Fibroblast of peridontal ligament (primary cell): Measurements from ENCODE around the gene AFG1L.
"Not testable (repeated sequence)": the region's sequence is repeated elsewhere in the genome, so short reads cannot be mapped to it uniquely, and the experiment has no call there.

Source experiments
- DNase-seq: peaks from one replicate; pipeline ENCODE4 v3.0.0-alpha.2; 2010; ENCODE audit errors: extremely low read depth

AFG1L gene

GRCh38 chr6:108518714-108519576 is 224.1 kb downstream of the AFG1L start:
- peak; percentile 34 for DNase-seq

DNA sequence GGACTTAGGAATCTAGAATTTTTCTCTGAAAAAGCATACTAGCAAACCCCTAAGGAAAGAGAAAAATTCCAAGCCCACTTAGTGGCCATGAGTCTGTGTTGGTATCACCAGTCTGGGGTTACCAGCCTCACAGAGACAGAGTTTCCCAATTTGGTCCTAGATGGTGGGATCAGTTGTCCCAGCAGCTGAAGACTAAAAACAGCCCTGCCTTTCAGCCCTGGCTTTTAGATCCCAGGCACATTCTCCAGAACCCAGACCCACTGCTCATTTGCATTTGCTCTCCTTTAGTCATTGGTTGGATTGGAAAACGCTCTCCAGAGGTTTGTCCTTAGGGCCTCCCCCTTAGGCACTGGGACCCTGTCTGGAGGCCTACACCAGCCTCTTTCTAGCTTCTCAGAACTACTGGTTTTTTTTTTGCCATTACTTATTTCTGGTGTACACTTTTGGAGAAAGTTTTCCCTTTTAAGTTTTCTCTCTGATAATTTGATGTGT is 226.8 kb downstream of the AFG1L start:
- DNase-seq: no peak

DNA sequence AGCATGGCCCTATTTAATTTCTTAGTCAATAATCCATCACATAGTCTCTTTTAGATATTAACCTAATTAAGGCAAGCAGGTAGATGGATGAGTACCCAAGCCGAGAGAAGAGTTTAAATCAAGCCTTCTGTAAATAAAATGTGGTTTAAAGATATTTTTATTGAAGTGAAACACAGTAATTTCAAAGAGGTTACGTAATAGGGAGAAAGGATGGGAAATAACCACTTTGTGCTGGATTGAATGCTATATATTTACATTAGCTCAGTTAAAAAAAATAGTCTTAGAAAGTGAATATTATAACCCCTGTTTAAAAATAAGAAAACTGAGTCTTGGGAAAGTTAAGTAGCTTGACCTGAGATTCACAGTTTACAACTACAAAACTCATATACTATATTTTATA is 228.8 kb downstream of the AFG1L start:
- no peak for DNase-seq

GRCh38 chr6:108524528-108525248 is 229.8 kb downstream of the AFG1L start:
- DNase-seq: no peak

- DNase-seq: peak; percentile 65
Observed at GRCh38 chr6:108526739-108527174, 231.9 kb downstream of the AFG1L start.

DNA sequence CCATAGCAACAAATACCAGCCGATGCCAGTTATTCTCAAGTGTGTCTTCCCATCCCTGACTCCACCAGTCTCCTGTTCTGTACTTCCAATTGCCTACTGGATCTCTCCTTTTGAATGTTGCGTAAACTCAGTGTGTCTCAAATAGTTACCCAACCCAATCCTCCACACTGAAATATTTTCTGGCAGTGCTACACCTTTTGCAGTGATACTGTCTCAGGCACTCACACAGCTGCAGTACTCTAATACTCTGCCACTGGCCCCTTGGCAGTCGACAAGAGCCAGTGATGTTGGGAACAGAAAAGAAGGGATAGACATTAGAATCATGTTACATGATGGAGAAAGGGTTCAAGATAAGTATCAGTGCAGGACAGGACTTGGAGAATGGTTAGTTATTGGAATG is 234.0 kb downstream of the AFG1L start:
- no peak for DNase-seq

- no peak for DNase-seq
Observed at GRCh38 chr6:108531332-108531731, 236.5 kb downstream of the AFG1L start.

GRCh38 chr6:108535114-108535742 is 240.4 kb downstream of the AFG1L start:
- no peak for DNase-seq

- not testable (repeated sequence) for DNase-seq
Observed at GRCh38 chr6:108535920-108536535, 241.2 kb downstream of the AFG1L start.

- peak; percentile 91 for DNase-seq
Observed at GRCh38 chr6:108541843-108542759, 247.2 kb downstream of the AFG1L start.

DNA sequence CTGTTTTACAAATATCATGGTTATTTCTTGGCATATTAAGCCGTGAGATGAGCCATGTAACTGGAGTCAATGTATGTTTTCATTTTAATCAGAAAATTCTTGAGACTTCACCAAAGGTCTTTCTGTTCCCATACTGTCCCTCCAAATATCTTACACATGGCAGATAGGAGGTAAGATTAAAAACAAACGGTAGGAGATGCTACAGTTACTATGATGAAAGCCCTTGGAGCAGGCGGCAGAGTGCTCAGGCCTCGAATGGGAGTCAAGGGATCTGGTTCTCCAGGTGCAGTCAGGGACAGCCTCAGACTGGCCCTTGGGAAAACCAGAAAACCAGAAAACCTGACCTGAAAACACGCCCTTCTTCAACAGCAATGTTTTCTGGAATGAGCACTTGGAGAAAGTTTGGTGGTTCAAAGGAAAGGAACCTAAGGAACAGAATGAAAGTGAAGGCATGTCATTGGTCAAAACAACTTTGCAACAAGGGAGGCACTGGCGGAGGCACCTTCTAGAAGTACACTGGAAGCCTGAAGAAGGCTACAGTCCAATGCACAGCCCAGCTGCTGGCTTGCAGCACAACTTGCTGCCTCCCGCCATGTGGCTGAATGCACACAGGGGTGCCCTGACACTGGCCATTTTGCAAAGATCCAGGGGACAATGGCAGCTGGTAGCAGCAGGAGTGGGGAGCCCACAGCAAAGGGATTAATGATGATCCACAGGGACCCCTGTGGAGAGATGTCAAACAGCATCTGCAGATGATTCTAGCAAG is 248.5 kb downstream of the AFG1L start:
- DNase-seq: no peak

GRCh38 chr6:108544606-108545005 is 249.8 kb downstream of the AFG1L start:
- DNase-seq: peak; percentile 88

DNA sequence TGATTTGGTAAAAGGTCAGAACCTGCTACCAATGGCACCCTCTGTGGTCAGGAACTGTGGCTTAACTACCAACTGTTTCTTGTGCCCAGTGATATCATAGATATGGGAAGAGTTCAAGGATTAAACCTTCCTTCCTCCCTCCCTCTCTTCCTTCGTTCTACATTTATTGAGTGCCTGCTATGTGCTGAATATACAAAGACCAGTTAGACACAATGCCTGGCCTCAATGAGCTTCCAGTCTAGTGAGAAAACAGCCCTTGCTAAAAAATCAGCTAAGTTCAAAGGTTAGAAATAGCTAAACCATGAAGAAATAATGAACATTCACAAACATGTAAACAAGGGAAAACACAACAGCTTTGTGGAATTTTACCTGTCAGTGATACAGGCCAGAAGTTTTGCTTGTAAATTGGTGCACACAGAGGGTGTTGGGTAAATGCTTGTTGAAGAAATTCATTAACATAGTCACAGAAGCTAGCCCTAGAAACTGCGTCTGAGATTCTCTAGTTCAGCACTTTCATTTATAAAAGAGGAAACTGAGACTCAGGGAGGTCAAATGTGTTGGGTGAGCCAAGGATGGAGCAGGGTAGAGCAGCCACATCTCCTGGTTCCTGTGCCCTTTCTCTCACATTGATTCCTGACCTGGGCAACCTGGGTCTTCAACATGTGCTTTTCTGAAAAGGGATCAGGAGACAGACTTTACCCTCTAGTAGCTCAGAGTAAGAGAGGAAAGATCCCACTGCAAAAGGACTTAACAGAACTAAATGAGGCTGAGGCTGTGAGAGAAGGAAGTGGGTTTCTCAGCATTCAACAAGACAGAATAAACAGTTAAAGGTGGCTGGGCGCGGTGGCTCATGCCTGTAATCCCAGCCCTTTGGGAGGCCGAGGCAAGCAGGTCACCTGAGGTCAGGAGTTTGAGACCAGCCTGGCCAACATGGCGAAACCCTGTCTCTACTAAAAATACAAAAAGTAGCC is 251.5 kb downstream of the AFG1L start:
- no peak for DNase-seq

- DNase-seq: peak; percentile 23
Observed at GRCh38 chr6:108549241-108549640, 254.4 kb downstream of the AFG1L start.

GRCh38 chr6:108549741-108550140 is 254.9 kb downstream of the AFG1L start:
- DNase-seq: peak; percentile 55

DNA sequence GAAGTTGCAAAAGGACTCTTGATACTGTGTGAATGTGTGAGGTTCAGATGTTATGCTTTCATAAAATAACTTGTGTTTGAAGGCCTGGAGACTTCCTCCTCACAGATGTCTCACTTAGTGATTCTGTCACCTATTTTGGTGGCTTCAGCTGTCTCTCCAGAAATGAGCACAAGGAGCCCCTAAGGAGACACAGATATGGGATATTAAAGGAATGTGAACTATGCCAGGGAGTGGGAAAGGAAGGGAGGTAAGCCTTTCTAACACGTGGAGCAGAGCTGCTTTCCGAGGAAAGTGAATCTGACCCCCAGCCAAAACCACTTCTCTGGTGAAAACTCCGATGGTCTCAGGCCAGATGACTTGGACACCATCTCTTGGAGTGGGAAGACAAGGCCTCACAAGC is 255.4 kb downstream of the AFG1L start:
- DNase-seq: no peak

DNA sequence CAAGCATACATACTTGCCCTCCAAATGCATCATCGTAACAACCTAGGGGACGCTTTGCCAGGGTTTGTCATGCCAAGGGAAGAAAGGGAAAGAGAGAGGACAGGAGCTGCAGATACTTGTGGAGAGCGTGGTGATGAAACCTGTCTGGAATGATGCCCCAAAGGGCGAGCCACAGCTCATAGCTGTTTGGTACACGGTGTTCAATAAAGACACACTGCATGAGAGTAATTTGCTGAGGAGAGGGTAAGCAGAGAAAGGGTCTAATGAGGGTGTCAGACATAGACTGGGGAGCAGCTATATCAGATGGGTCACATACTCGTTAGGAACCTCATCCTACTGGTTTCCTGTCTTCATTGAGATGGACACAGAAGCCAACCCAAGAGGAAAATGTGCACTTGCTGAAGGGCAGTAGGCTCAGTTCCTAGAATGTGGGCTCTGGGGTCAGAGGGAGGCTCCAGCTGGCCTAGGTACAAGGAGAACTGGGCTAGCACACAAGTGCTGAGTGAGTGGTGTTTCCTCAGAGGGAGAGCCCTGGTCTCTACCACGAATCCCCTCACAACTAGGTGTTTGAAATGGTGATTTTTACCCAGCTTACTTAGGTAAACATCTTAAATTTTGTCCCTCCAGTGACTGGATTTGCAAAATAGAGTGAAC is 260.7 kb downstream of the AFG1L start:
- no peak for DNase-seq

GRCh38 chr6:108556250-108556649 is 261.4 kb downstream of the AFG1L start:
- DNase-seq: no peak
